NCI-H1417 (cell line): ENCODE measurements around the gene APOL2.
"Not testable (repeated sequence)": the region's sequence is repeated elsewhere in the genome, so short reads cannot be mapped to it uniquely, and the experiment has no call there.

Experiments used
- DNase-seq, 3 experiments: peaks; one replicate each; lab custom pipeline; 2025; lab: John Stamatoyannopoulos, UW

APOL2 gene, protein sequence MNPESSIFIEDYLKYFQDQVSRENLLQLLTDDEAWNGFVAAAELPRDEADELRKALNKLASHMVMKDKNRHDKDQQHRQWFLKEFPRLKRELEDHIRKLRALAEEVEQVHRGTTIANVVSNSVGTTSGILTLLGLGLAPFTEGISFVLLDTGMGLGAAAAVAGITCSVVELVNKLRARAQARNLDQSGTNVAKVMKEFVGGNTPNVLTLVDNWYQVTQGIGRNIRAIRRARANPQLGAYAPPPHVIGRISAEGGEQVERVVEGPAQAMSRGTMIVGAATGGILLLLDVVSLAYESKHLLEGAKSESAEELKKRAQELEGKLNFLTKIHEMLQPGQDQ

DNA sequence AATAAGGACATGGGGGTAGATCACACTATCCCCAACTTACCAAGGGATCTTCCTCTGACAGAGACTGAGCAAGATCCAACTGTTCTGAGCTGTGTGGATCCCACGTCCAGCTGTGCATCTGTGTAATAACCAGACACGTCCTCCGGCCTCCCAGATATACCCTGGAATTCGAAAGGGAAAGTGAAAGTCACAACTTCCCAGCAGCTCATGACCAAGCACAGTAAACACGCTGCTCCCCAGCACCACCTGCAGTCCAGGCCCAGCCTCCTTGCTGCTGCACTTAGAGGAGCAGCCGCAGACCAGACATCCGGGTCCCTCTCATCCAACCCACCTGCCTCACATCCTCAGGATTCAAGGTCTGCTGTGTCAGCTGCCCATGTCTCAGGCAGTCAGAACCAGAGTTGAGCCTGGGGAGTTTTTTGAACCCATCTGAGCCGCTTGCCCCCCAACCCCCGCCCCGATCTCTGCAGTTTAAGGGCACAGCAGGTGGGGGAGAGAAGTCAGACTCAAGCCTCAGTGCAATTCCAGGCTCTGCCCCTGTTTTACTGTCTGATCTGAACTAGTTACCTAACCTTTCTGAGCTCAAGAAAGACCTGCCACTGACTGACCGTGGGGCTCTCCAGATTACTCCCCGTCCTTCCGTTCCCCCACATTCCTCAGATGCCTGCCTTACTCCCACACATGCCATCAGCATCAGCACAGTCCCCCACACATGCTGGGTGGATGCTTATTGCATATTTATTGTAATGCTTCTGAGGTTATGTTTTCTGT, at the start of gene APOL2:
APOL2 (minus strand) TSS at position 127 of the 771 bp plus-strand sequence. CDS start 6,365 bp downstream, outside the sequence.
- peak; percentile 81 to 93 (median 82) for DNase-seq

DNA sequence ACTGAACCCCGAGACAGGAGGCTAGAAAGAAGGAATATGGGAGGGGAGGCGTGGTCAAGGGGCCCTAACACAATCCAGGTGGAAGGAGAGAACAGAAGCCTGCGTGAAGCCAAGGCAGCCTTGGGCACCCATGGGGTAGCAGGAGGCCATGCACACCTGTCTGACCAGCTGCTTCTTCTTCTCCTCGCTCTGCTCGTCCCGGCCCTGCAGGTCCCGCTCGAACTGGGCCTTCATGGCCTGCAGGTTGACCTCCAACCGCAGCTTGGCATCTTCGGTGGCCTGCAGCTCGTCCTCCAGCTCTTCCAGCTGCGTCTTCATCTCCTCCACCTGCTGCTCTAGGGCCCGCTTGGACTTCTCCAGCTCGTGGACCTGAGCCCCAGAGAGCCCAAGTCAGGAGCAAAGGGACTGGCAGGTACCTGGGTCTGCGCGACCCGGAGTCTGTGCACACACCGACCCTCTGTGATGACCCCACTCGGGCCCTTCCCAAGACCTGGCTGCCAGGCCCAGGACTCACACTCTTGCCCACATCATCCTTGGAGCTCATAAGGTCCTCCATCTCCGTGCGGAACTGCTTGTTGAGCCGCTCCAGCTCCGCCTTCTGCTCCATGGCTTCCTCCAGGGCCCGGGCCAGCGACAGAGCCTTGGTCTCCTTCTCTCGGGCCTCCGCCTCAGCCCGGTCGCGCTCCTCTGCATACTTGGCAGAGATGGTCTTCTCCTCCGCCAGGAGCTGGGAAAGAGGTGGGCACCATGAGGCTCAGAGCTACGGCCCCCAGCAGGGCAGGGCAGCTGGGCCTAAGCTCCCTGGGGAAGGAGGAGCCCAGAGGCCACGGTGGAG, 49.5 kb upstream of the APOL2 start:
- no peak for DNase-seq

- DNase-seq: no peak
These were observed 48.7 kb upstream of the APOL2 start for GRCh38 chr22:36287881-36288515.

- DNase-seq: peak; percentile 2 to 55 (median 49)
These were observed 47.0 kb upstream of the APOL2 start for GRCh38 chr22:36286096-36286957.

DNA sequence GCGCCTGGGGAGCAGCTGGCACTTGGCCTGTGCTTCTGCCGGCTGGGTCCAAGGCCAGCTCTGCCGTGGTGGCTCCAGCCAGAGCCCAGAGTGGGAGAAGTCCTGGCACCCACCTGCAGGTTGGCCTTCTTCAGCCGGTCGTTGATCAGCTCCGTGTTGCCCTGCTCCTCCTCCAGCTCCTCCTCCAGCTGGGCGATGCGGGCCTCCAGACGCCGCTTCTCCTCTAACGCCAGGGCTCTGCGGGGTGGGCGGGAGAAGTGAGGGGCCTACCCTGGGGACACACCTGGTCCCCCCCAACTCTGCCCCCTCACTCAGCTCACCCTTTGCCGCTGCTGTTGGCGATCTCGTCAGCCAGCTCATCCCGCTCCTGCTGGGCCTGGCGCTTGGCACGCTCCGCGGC, 46.2 kb upstream of the APOL2 start:
- no peak for DNase-seq

GRCh38 chr22:36285017-36285416, 45.7 kb upstream of the APOL2 start:
- no peak for DNase-seq

DNA sequence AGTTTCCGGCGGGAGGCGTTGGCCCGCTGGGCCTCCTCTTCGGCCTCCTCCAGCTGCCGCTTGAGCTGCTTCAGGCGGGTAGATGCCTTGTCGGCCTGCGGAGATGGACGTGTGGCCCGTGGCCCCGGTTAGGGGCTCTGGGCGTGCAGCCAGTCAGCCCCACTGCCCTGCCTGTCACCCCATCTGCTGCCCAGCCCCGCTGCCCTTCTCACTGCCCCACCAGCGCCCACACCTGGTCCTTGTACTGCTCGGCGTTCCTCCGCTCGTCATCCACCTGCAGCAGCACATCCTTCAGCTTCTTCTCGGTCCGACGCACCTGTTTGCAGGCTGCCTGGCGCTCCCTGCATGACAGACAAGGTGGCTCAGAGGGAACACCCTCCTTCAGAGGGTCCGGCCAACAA, 44.8 kb upstream of the APOL2 start:
- DNase-seq: no peak

- no peak for DNase-seq
These were observed 43.1 kb upstream of the APOL2 start for GRCh38 chr22:36282328-36282831.

- no peak for DNase-seq
These were observed 42.5 kb upstream of the APOL2 start for GRCh38 chr22:36281781-36282327.

DNA sequence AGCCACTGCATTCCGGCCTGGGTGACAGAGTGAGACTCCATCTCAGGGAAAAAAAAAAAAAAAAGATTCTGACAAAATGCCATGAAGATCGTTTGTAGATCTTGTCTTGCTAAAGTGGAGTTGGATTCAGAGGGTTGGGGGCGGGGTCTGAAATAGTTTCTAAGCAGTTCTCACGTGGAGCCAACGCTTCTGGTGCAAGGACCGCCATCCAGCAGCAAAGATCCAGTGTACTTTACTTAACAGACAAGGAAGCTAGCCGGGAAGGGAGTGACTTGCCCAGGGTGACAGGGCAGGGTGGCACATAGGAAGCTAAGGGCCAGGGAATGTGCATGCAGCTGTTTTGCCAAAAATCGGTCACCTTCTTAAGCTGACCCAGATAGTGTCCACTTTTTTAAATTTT, 41.1 kb upstream of the APOL2 start:
- DNase-seq: no peak

DNA sequence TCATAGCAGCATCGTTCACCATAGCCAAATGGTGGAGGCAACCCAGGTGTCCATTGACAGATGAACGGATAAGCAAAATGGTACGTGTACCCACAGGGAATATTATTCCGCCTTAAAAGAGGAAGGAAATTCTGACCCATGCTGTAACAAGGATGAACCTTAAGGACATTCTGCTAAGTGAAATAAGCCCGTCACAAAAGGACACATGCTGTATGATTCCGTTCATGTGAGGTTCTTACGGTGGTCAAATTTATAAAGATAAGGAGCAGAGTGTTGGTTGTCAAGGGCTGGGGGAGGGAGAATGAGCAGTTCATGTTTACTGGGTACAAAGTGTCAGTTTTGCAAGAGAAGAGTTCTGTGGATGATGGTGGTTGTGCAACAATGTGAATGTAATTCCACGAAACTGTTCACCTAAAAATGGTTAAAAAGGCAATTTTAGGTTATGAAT, 39.9 kb upstream of the APOL2 start:
- no peak for DNase-seq

DNA sequence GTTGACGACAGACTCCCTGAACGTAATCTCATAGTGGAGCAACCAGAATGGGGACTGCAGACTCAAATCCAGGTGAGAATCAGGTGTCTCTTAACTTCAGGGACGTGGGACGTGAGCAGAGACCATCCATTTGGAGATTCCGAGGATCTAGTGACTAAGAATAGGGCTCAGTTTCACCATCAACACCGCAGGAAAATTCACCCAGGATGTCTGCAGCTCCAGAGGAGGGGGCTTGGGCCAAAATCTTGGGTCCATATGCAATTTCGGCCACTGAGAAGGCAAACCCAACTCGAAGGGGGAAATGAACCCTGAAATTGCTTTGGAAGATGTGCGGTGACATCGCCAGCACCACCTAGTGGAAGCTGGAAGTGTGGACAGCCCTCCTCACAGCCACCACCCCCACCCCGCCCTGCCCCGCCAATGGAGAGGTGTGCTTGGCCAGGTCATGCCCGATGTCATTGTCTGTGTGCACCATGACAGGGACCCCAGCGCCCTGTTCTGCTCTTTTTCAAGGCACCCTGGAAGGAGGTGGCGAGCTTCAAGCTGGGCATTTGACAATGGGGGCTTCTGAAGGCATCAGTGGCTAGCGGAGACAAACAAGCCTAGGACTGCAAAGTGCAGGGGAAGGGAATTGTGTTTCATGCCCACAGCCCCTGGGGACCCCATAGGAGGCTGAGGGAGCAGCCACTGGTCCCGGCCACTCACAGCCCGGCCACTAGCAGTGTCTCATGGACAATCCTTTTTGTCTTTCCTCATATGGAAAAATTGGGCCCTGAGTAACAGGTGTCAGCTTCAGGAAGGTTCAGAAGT, 38.4 kb upstream of the APOL2 start:
- DNase-seq: peak; percentile 17 to 55 (median 20)

DNA sequence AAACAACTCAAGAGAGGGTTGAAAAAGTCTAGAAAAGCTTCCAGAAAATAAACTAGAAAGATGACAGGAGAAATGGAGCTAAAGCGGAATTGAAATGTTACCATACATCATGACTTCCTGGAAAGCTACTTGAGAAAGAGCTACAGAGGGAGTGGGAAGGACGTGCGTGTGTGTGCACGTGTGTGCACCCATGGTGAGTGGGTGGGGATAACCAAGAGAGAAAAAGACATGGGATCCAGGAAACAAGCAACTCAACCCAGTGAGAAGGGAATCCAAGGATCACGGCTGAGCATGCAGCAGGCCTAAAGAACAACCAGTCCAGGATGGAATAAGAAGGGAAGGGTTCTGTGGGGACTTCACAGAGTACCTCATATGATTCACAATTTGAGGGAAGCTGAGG, 35.2 kb upstream of the APOL2 start:
- DNase-seq: no peak

DNA sequence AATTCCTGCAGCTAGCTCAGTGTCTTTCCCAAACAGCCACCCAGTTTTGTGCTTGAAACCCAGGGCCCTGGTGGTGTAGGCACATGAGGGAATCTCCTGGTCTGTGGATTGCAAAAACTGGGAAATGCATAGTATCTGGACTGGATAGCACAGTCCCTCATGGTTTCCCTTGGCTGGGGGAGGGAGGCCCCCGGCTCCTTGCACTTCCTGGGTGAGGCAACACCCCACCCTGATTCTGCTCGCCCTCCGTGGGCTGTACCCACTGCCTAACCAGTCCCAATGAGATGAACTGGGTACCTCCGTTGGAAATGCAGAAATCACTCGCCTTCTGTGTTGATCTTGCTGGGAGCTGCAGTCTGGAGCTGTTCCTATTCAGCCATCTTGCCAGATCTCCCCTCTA, 32.6 kb upstream of the APOL2 start:
- DNase-seq: not testable (repeated sequence)

- not testable (repeated sequence) for DNase-seq
These were observed 31.9 kb upstream of the APOL2 start for GRCh38 chr22:36271231-36271630.

DNA sequence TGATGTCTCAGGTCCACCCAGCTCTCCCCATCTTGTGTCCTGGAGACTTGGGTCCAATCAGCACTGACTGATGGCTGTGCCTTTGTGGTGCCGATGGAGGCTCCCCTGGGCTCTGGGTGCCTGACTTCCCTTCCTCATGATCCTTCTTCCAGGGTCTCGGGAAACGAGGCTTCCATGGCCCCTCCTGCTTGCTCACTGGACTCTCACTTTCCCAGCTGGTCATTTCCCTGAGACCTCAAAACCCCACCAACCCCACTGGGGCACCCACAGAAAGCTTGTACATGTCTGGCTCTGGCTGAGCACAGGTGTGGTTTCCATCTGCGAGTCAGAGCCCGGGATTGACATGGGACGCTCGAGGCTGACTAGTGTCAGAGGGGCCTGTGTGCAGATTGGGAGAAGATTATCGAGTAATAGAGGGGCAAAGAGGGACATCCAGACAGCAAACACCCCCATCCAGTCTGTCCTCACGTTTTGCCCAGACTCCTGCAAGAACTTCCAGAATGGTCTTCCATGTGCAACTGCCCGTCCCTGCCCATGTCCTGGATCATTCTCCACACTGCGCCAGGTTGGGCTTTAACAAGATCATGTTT, 28.7 kb upstream of the APOL2 start:
- no peak for DNase-seq

GRCh38 chr22:36267058-36267457, 27.7 kb upstream of the APOL2 start:
- no peak for DNase-seq

DNA sequence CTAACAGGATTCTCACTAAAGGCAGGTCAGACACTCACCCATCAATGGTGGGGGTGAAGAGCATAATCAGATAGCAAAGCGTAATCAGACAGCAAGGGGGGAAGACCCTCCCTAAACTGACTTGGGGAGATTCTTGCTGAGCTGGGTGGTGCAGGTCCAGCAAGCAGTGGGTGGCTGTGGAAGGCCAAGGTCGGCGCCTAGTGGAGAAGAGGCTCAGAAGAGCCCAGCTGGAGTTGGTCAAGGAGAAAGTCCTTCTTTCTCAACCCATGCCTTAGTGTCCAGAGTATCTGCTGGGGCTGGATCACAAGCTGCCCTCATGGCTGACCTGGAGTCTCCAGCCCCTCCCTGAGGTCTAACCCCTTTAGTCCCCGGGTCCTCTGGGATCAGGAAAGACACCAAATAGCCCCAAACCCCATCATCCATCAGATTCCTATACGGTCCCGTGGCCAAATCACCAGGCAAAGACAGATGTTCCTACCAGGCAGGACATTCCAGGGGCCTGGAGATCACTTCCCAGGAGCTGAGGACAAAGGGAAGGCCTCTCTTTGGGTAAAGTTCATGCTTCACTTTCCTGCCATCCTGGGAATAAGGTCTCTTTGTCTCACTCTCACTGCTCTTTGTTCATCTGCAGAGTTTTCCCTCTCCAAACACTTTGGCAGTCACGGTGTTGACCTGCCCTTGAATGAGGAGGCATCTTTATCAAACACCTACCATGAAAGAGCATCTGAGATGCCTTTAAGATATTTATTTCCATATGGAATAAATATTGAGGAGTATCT, 24.7 kb upstream of the APOL2 start:
- DNase-seq: not testable (repeated sequence)
